MV-4-11 (cell line): ENCODE results near the gene MYO18B.
A peak's percentile ranks its signal among the peaks of the same experiment; 100 is the strongest.
"Not testable (repeated sequence)": the region's sequence is repeated elsewhere in the genome, so short reads cannot be mapped to it uniquely, and the experiment has no call there.

ENCODE experiments used
- DNase-seq: peaks from one replicate; lab custom pipeline; 2025; lab: John Stamatoyannopoulos, UW

MYO18B gene, protein sequence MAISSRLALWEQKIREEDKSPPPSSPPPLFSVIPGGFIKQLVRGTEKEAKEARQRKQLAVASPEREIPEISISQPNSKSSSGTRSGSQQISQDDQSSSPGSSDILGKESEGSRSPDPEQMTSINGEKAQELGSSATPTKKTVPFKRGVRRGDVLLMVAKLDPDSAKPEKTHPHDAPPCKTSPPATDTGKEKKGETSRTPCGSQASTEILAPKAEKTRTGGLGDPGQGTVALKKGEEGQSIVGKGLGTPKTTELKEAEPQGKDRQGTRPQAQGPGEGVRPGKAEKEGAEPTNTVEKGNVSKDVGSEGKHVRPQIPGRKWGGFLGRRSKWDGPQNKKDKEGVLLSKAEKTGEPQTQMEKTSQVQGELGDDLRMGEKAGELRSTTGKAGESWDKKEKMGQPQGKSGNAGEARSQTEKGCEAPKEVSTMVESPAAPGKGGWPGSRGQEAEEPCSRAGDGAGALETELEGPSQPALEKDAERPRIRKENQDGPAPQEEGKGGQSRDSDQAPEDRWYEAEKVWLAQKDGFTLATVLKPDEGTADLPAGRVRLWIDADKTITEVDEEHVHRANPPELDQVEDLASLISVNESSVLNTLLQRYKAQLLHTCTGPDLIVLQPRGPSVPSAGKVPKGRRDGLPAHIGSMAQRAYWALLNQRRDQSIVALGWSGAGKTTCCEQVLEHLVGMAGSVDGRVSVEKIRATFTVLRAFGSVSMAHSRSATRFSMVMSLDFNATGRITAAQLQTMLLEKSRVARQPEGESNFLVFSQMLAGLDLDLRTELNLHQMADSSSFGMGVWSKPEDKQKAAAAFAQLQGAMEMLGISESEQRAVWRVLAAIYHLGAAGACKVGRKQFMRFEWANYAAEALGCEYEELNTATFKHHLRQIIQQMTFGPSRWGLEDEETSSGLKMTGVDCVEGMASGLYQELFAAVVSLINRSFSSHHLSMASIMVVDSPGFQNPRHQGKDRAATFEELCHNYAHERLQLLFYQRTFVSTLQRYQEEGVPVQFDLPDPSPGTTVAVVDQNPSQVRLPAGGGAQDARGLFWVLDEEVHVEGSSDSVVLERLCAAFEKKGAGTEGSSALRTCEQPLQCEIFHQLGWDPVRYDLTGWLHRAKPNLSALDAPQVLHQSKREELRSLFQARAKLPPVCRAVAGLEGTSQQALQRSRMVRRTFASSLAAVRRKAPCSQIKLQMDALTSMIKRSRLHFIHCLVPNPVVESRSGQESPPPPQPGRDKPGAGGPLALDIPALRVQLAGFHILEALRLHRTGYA (N-terminal part only)

DNA sequence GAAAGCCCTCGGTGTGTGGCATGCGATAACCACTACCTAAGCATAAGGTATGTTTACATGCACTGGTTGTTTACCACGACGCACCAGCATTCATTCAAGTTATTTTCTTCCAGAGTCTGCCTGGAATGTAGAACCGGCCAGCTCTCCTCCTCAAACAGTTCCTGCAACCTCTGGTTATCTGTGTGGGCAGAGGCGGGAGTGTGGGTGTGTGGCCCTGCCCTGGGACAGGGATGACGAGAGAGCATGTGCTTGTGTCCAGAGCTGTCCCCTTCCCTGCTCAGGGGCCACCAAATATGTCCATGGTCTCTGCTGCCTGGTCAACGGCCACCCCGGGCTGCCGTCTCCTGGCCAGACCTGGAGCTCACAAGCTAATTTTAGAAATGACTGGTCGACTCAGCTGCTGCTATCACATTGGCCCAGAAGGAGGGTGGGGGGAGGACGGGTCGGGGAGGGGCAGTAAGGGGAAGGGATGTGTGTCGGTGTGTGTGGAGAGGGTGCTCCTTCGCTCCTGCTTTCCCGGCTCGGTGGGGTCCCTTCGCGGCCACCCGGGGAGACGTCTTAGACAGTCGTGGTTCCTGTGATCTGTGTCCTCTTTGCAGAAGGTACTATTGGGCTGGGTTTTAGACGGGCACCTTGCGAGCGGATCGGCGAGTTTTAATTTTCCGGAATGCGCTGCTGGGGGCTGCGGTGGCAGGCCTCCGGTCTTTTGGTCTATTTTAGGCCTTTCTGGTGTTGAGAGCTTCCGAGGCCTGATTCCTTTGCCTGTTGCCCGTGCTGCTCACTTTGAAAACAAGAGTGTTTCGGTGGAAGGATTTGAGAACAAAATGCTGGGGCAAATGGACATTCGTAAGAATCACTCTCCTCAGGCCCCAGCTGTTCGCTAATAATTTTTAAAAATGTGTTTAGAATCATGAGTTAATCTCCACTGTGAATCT lies at the start of gene MYO18B:
Gene MYO18B, plus strand, starts transcription at position 497 of the 935 bp plus-strand sequence. CDS start 18,905 bp downstream, outside the sequence.
- no peak for DNase-seq

DNA sequence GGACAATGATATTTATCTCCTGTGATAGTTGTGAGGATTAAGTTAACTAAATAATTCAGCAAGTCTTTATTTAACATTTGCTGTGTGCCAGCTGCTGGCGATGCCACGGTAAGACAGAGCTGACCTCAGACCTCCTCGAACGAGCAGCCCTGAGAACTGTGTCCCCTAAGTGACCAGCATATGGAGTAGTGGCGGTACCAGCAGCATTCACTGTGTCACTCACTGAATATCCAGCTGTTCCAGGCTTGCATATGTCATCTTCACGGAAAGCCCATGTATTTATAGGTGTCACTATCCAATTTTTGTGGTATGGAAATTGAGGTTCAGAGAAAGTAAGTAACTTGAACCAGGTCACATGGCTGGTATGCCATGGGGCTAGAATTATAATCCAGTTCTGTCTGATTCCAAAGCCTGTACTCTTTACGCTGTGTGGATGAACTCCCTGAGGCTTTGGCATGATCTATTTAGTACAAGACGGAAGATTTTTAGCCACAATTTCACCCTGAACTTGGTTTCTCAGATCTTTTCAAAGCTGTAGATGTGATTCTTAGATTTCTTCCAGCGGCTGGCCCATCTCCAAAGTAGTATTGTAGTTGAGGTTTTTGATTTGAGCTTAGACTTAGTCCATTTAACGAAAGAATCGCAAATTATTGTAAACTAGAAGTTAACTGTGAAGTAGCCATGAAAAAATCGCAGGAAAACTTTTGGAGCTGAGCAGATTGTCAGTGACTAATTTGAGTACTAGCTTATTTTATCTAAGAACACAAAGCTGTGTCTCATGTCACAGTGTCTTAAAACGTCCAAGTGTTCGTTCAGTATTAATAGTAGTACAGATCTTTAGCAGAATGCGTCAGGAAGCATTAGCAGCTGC lies 49.4 kb upstream of the MYO18B start:
- DNase-seq, result no peak

DNA sequence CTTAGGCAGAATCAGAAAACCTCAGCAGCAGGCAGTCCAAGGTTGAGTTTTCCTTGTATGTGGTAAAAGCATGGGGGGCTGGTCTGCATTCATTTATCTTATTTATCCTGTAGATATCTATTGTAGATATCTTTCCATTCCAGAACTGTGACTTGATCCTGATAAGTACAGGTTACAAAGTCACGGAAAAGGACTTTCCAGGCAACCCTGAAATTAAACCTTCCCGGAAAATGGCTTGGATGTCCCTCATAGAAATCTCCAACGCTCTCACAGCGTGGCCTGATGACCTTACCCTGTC lies 48.8 kb upstream of the MYO18B start:
- DNase-seq, result no peak

DNA sequence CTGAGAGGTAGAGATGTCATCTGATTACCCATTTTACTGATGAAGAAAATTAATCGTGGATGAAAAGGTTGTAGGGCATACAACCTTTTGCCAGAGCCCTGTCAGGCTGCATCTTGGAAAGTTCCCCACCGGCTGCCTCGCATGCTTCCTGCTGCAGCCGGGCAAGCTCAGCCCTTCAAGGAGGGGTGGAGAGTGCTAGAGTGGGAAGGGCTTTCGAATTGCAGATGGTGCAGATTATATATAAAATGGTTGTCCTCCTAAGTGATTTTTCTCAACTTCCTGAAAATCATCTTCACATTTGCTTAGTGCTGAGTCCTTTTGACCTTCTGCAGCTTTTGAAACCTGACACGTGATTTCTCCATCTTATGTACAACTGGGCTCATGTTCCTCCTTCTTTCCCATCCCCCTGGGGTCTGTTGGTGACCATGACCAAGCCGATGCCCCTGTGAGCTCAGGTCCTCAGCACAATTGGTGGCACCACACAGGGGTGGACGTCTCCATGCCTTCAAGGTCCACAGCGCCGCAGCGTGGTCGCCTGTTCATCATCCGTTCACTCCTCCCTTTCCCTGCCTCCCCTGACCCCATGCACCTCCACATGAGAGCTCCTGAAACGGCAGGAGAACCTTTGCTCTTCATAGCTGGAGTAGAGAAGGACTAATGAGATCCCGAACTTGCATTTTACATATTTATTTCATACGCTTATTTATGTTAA lies 47.6 kb upstream of the MYO18B start:
- peak; percentile 28 for DNase-seq

DNA sequence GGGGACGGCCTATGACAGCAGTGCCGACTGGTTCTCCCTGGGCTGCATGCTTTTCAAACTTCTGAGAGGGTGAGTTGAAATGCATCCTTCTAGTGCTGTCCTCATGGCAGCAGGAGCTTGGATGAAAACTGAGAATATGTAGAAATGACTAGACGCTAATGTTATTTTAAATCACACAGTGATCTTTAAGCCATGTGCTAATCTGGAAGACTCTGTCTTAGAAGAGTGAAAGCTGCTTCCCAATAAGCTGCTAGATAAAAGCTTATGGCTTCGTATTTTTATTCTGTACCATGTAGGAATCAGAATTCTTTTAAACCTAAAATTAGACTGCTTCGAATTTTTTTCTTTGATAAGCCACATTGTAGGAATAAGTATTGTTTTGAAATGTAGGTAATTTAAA lies 46.8 kb upstream of the MYO18B start:
- no peak for DNase-seq

DNA sequence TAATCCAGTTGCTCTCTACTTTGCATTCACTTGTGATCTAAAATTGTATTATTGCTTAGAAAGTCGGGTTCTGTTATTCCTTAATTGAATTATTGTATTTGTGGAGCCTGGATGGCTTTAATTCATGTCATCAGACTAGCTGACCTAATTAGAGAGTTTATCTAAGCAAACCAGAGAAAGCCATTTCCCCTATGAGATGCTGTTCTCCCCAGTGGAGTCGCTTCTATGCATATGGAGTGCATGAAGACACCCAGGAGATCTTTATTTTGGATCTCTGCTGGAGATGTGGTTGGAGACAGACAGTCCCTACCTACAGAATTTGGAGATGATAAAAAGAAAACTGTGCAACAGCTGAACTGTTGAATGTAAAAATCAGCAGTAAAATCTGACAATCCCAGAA lies 45.2 kb upstream of the MYO18B start:
- DNase-seq, result no peak

DNA sequence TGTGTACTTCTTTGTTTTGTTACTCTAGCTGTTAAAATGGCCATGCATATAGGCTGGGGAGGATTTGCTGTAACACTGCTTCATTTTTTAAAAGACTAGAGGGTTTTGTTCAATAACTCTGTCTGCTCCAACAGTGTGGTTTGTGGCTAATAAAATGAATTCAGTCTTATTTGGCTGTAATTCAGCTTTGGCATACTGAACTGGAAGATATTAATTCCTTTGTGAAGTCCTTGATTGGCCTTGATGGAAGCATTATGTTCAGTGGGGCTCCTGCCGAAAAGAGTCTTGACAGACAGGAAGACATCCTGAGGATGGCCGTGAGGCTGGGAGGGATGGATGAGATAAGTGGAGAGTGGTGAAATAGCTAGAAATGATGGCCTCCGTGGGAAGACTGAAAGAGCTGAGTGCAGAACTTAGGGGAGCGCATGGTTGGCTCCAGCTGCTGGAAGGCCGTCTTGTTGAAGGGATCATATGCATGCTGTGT lies 44.8 kb upstream of the MYO18B start:
- DNase-seq, result no peak

DNA sequence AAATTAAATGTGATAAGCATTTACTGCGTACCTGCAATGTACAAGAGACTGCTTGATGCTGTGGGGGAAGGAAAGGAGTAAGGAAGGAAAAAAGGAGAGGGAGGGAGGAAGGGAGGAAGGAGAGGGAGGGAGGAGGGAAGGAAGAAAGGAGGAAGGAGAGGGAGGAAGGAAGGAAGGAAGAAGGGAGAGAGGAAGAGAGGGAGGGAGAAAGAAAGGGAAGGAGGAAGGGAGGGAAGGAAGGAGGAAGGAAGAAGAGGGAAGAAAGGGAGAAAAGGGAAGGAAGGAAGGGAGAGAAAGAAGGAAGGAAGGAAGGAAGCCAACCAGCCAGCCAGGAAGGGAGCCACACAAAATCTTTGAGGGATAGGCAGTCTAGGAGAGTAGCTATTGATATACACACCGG lies 44.0 kb upstream of the MYO18B start:
- DNase-seq, result no peak

DNA sequence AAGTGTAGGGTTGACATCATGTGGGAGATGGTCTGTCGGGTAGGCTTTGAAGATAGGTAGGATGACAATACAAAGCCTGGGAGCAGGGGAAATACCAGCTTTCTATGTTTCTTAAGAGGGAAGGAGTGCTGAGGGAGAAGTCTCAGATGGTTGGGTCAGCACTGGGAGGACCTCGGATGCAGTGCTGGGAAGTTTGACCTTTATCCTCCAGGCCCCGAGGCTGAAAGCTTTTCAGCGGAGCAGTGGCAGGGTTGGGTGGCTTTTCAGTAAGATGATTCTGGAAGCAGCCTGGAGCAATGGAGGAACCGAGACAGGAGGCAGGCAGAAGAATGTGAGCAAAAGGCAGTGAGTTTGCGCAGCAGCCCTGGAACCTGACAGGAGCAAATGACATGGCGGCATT lies 43.5 kb upstream of the MYO18B start:
- no peak for DNase-seq

DNA sequence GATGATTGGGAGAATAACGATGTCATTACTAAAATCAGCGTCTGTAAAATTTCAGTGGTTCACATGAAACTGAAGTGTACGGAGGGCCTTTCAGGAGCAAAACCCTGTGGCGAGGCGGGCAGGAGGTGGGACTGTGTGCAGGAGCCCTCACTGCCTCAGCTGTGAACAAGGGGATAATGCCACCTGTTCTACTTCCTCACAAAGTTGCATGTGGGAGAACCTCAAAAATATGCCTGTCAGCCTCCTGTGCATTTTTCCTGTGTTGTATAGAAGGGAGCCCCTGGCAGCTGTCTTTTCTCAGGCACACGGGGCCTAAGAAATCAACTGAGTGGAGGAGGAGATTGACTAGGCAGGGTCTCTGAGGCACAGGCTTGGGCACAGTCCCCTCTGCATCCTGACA lies 43.0 kb upstream of the MYO18B start:
- no peak for DNase-seq

DNA sequence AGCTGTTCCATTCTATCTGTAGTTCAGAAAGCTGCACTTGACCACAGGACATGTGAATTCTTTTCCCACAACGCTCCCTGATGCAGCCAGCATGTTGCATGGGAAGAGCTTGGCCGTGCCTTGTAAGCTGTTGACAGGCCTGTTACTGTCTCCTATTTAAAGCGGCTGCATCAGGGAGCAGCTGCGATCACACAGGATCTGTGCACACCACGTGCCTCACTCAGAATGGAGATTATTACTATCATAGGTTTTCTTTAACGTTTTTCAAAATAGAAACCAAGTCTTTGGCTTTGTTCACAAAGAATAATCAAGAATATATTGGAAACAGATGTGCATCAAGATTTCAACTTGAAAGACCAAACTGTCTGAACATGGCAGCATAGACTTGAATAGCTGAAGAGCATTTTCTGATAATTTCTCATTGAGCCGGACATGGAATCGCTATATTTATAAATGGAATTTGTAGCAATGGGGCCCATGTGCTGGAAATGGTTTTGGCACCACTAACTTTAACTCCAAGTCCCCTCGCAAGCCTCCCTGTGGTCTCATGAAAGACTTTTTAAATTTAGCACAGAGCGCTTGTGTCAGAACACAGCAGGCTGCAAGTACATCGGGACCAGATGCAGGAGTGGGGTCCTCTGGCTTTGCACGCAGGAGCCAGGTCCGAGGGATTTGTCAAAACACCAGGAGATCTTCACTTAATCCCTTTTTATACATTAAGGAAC lies 40.8 kb upstream of the MYO18B start:
- no peak for DNase-seq

DNA sequence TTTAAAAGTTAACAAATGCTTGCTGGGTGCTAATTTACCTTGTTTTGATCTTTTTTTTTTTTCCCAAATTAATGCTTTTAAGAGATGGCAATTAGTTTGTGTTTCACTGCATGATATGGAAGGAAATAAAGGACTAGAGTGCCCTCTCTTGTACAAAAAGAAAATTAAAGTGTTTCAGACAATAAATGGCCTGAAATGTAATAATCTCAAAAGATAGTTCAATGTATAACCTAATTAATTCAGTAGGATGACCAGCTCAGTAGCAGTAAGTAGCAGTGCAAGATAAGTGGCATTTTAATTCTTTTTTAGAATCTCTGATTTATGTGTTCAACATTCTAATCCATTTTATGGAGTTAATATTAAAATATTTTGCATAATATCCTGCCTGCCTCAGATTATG lies 39.9 kb upstream of the MYO18B start:
- peak; percentile 44 for DNase-seq

DNA sequence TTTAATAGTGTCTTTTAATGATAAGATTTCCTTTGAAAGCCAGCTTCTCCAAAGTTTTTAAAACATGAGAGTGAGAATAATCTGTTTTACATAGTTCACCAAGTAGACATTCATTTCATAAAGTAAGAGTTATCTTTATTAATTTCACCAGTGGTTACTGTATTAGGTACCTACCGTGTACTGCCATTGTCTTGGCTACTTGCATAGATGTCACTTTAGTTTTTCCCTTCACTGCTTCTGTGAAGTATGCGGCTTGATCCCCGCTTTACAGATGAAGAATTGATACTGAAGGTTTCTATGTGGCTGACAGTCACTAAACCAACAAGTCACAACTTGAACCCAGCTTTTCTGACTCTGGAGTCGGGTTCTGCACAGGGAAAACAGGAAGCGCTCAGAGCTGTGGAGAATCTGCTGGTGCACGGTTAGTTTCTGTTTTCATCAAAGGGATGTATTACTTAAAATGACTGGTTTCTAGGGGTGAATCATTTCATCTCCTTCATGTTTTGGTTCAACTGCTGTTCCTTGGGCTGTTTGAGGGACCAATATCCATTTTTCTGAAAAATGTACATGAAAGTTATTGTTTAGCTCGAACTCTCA lies 39.3 kb upstream of the MYO18B start:
- DNase-seq, result peak; percentile 85

DNA sequence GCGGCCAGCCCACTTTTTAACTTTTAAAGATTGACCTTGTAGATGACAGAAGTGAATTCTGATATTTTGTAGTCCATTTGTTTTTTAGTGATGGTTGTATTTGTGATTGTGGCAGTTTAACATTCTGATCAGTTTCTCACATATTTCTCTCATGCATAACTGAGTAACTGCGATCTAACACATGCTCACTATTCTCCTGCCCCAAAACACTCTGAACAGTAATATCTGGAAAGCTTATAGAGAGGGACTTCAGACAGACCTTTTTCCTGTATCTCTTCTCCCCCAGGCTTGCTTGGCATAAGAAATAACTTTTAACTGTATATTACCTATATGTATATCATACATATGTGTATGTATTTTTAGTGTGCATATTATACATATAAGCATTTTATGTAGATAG lies 37.3 kb upstream of the MYO18B start:
- DNase-seq, result no peak

DNA sequence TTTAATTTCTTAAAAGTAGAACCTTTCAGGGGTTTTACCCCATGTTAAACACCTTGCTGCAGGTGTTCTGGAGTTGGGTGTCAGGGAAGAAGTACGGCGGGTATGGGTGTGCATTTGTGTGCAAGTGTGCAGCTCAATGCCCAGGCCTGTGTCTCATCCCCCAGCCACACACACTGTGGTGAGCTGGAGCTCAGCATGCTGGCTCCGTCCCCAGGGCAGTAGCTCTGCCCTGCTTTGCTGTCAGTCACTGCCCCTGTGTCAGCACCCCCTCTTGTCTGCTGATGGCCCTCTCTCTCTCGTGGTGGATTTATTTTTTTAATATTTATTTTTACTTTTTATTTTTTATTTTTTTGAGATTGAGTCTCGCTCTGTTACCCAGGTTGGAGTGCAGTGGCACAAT lies 35.8 kb upstream of the MYO18B start:
- DNase-seq, result no peak

DNA sequence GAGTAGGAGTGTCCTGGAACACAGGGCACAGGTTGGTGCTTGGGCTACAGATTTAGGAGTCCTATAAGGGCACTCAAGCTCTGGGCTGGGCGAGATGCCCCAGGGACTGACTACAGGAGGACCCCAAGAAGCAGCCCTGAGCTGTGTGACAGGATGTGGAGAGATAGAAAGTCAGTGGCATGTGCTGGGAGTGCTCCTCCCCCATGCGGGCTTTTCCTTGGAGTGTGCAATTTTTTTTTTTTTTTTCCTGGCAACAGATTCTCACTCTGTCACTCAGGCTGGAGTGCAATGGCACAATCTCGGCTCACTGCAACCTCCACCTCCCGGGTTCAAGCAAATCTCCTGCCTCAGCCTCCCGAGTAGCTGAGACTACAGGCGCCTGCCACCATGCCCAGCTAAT lies 33.6 kb upstream of the MYO18B start:
- DNase-seq, result not testable (repeated sequence)

DNA sequence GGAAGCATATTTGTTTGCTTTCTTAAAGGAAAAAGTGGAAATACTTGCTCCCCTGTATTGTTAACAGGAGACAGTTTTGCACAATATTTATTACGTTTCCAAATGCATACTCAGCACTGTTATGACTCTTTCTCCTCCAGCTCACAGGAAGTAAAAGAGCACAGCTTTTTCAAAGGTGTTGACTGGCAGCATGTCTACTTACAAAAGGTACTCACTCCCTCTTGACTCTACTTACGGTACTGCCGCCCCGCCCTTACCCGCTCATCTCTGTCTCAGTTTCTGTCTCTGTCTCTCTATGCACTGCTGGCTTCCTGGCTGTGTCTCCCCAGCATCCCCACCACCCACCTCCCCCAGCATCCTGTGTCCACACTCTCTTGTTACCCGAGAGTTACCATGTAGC lies 32.2 kb upstream of the MYO18B start:
- DNase-seq, result no peak

DNA sequence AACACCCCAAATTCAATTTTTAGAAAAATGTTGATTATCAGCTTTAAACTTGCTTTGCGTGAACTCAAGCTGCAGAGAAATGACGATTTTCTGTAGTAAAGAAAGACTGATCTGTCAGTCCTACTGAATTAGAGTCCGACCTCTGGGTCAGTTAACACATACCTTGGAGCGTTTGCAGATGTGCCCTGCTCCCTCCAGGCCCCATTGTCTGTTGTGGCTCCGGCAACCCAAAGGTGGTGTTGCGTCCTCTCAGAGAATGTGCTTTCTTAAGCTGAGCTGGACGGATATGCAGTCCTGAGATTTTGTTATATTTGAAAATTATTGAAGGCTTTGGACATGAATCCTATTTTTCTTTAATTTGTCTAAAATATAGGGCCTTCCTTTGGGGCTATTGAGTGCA lies 31.5 kb upstream of the MYO18B start:
- DNase-seq, result no peak

DNA sequence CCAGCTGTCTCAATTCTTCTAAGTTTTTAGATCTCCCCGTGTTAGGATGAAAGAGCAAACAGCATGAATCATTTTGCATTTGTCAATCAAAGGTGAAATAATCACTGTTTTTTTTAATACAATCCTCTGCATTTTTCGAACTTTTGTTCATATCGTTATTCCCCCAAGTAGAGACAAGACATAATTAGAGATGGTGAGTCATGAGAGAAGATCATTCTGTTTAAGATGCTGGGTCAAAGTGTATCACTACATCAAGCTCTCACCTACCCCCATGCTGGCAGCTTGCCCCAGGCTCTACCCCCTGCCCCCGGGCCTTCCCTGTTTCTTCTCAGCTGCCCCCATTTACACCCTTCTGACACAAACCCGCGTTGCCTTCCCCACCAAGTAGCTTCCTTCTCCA lies 30.5 kb upstream of the MYO18B start:
- DNase-seq, result no peak
